Heart right ventricle (tissue), 16 donors: ENCODE results near the gene TP53RK. TPM values are rescaled to one million over a fixed set of nuclear protein-coding genes. Genes with fewer than 3 reads are reported as not detected.
"Not testable (repeated sequence)": the region's sequence is repeated elsewhere in the genome, so short reads cannot be mapped to it uniquely, and the experiment has no call there.

ENCODE experiments used
- ATAC-seq, 8 donors: fragments of 200-7000 bp; cut with Tn5 transposase; one replicate each; pipeline ENCODE4 v1.9.1; 2020; ENCODE audit warnings: mild to moderate bottlenecking in 8 of 8, moderate library complexity in 8 of 8, moderate number of reproducible peaks in 1 of 8
- DNase-seq, 2 donors: peaks; one replicate each; pipeline ENCODE4 v3.0.0-alpha.2; 2020
- H3K27ac ChIP-seq, 10 donors: fragments of 200-600 bp; sonication (generic) in 2 of 10; one replicate each; pipeline versions ENCODE4 v1.5.0 to v1.8.0; 2020 to 2022; ENCODE audit warnings: mild to moderate bottlenecking in 3 of 10
- H3K27me3 ChIP-seq, 7 donors: fragments of 200-600 bp; one replicate each; pipeline ENCODE4 v1.8.0; 2021 to 2022; ENCODE audit warnings: mild to moderate bottlenecking in 2 of 7
- H3K36me3 ChIP-seq, 9 donors: fragments of 200-600 bp; sonication (generic) in 1 of 9; one replicate each; pipeline versions ENCODE4 v1.5.0 to v1.8.0; 2020 to 2022; ENCODE audit warnings: mild to moderate bottlenecking in 2 of 9
- H3K4me1 ChIP-seq, 9 donors: fragments of 200-600 bp; sonication (generic) in 1 of 9; one replicate each; pipeline versions ENCODE4 v1.5.0 to v1.8.0; 2020 to 2022; ENCODE audit warnings: mild to moderate bottlenecking in 4 of 9
- H3K4me3 ChIP-seq, 10 donors: fragments of 200-600 bp; sonication (generic) in 2 of 10; one replicate each; pipeline versions ENCODE4 v1.5.0 to v1.8.0; 2020 to 2022; ENCODE audit warnings: mild to moderate bottlenecking in 7 of 10, moderate library complexity in 2 of 10
- H3K9me3 ChIP-seq, 11 donors: fragments of 200-600 bp in 10 of 11; sonication (generic) in 2 of 11; one replicate each; pipeline versions ENCODE4 v1.5.0 to v1.8.0; 2013 to 2022; ENCODE audit warnings: mild to moderate bottlenecking in 2 of 11, control low read depth in 1 of 11, moderate library complexity in 1 of 11
- CTCF ChIP-seq, 9 donors: fragments of 200-600 bp; sonication (generic) in 2 of 9; IDR thresholded peaks; one replicate each; pipeline versions ENCODE4 v1.5.0 to v1.8.0; 2021 to 2022; ENCODE audit warnings: antibody characterized with exemption in 9 of 9, mild to moderate bottlenecking in 5 of 9, moderate library complexity in 1 of 9
- WGBS, 2 donors: extraction: QIAGEN DNeasy Blood & Tissue Kit; methylation state at CpG; one replicate each; pipeline ENCODE4 v1.1.7; 2013; ENCODE audit warnings: inconsistent platforms in 1 of 2; 5-methylcytosine and 5-hydroxymethylcytosine counted together
- intact Hi-C, 10 donors: fragments of 100-400 bp; cut with DNase I; formaldehyde crosslinking; loops; one replicate each; pipeline versions ENCODE4 v1.11.1 to v1.14.2; 2022
- polyA plus RNA-seq, 2 donors: library from polyadenylated mRNA; stranded (reverse); fragments of 200-250 nt; gene quantifications; one replicate each; pipeline ENCODE4 v1.2.3, GENCODE V29; 2013
- total RNA-seq, 10 donors: library from RNA; stranded (reverse); fragmentation: NEBNext Ultra II Directional in 3 of 10; extraction: Animal tissue kit (Norgen Biotek cat#: 25700) in 3 of 10; gene quantifications; one replicate each; pipeline versions ENCODE4 v1.2.1 to v1.2.4, GENCODE V29; 2021 to 2023
- donor health status: Arrhythmogenic right ventricular cardiomyopathy.
- donor health status: ischemic (EF 13 %, LVEDD 7.1; RV severe dilation, severe dysfunction).
- donor health status: healthy with polysubstance abuse.
- donor health status: DM: no; HTN: yes; CAD: no.
- donor health status: DM: no; HTN: no; CAD: no.
- donor health status: ischemic (EF 25% LVEDD 6.9; RV normal size, moderate dysfunction).
- donor health status: ischemic (EF 25% LVEDD 5.7; RV mildly dilated, moderate dysfunction).
- donor health status: healthy.
- donor health status: DM: yes; HTN: yes; CAD: no.
- donor health status: Ischemic cardiomyopathy.
- donor health status: ischemic (EF 35%, LVEDD 5.7; RV mildly dilated, moderate dysfunction).
- donor health status: nonischemic (EF 11% LVEDD 7.7; RV severe dilation, severe dysfunction).
- donor health status: DM: yes; HTN: yes; CAD: no.
- donor health status: PGD.
- donor health status: ischemic (EF 29% LVEDD 5.4; RV normal size, mild dysfunction).
- donor health status: nonischemic (EF 23%, LVEDD 6.1; RV moderate dilation, normal function).

The TP53RK gene
- total and polyA plus RNA-seq, 12 donors: 3.5 to 7.8 (median 6.4) TPM

- 83 to 84% methylated on average over 4 of the region's 4 CpGs for WGBS, 2 donors
- H3K27me3 ChIP-seq: no peaks in the 10 kb centered on the region
- no peak for ATAC-seq
- peaks cover 0 to under 1% (median 0%) of the 10 kb centered on the region in 11 donors for H3K9me3 ChIP-seq
- intact Hi-C loops: loop anchor here in 1 of 10 donors (10.0 kb wide), 1 partner anchor 114 kb away; no protein-coding TSS in a partner anchor
- peaks cover 2 to 22% (median 13%) of the 10 kb centered on the region in 9 donors for H3K4me1 ChIP-seq
- H3K4me3 ChIP-seq: no peak overlapping the region
- no peak overlapping the region for H3K27ac ChIP-seq
- H3K36me3 ChIP-seq: peaks cover 0 to 5% (median 0%) of the 10 kb centered on the region in 9 donors
- TF ChIP-seq CTCF (IDR thresholded peaks at IDR 0.05): no peak
- DNase-seq: no peak
These were observed 10.7 kb downstream of the TP53RK start for GRCh38 chr20:46678516-46678915.

- intact Hi-C loops: loop anchor here in 1 of 10 donors (10.0 kb wide), 1 partner anchor 113 kb away; no protein-coding TSS in a partner anchor
- no peak for DNase-seq
- no peak for TF ChIP-seq CTCF (IDR thresholded peaks at IDR 0.05)
- Histone ChIP-seq H3K27me3 (no peaks in the 10 kb centered on the region), H3K27ac (no peak overlapping the region), H3K36me3 (peaks cover 0 to 5% (median 0%) of the 10 kb centered on the region in 9 donors), H3K4me1 (peaks cover 0 to 13% (median 4%) of the 10 kb centered on the region in 9 donors), H3K4me3 (no peak overlapping the region), H3K9me3 (peaks cover 0 to 9% (median 0%) of the 10 kb centered on the region in 11 donors)
- no peak for ATAC-seq
- 88 to 93% methylated on average over 5 of the region's 5 CpGs for WGBS, 2 donors
These were observed 11.6 kb downstream of the TP53RK start for GRCh38 chr20:46677608-46678007.

- H3K4me1 ChIP-seq, H3K36me3 ChIP-seq, H3K4me3 ChIP-seq, ATAC-seq, H3K27ac ChIP-seq, DNase-seq, H3K27me3 ChIP-seq: not testable (repeated sequence)
- 92 to 97% methylated on average over 12 to 13 of the region's 14 CpGs for WGBS, 2 donors
- intact Hi-C loops: loop anchor here in 1 of 10 donors (10.0 kb wide), 1 partner anchor 112 kb away; no protein-coding TSS in a partner anchor
- H3K9me3 ChIP-seq: peaks cover 0 to 18% (median 0%) of the 10 kb centered on the region in 11 donors
These were observed 12.5 kb downstream of the TP53RK start for GRCh38 chr20:46676649-46677316.

GRCh38 chr20:46674253-46675083, 14.8 kb downstream of the TP53RK start:
- WGBS, 2 donors: 69 to 75% methylated on average over 14 of the region's 14 CpGs
- Histone ChIP-seq H3K4me1 (no peaks in the 10 kb centered on the region), H3K9me3 (peaks cover 0 to 41% (median 8%) of the 10 kb centered on the region in 11 donors), H3K27ac (no peak overlapping the region), H3K36me3 (no peaks in the 10 kb centered on the region), H3K27me3 (no peaks in the 10 kb centered on the region), H3K4me3 (no peak overlapping the region)
- DNase-seq: no peak
- TF ChIP-seq CTCF (IDR thresholded peaks at IDR 0.05): no peak
- intact Hi-C loops: loop anchor here in 1 of 10 donors (10.0 kb wide), 1 partner anchor 110 kb away; no protein-coding TSS in a partner anchor
- ATAC-seq: peak in 1 of 8 donors; percentile 44
